Measurements from ENCODE around the gene TTBK2. TPM values are rescaled to one million over a fixed set of nuclear protein-coding genes. Genes with fewer than 3 reads are reported as not detected.
A peak's percentile ranks its signal among the peaks of the same experiment; 100 is the strongest.

The TTBK2 gene
- total and polyA plus RNA-seq, 9 donors, result 5.2 to 28.7 (median 20.2) TPM

- Histone ChIP-seq H3K9me3 (no peaks in the 10 kb centered on the region), H3K4me3 (no peak overlapping the region), H3K4me1 (ENCODE audit: insufficient read depth) (peaks cover 2% of the 10 kb centered on the region), H3K36me3 (no peaks in the 10 kb centered on the region), H3K27ac (no peak overlapping the region), H3K27me3 (no peaks in the 10 kb centered on the region)
- WGBS, 3 donors, result 95 to 97% (median 96%) methylated on average over 2 of the region's 2 CpGs
- TF ChIP-seq CTCF (IDR thresholded peaks at IDR 0.05), result no peak
- TF ChIP-seq EP300 (IDR thresholded peaks at IDR 0.05), result no peak
- no peak for TF ChIP-seq POLR2A (IDR thresholded peaks at IDR 0.05)
- no peak for DNase-seq
- intact Hi-C loops (cut with DNase I), result no loop called here
These were observed 12.4 kb upstream of the TTBK2 start for GRCh38 chr15:42932833-42933515.

DNA sequence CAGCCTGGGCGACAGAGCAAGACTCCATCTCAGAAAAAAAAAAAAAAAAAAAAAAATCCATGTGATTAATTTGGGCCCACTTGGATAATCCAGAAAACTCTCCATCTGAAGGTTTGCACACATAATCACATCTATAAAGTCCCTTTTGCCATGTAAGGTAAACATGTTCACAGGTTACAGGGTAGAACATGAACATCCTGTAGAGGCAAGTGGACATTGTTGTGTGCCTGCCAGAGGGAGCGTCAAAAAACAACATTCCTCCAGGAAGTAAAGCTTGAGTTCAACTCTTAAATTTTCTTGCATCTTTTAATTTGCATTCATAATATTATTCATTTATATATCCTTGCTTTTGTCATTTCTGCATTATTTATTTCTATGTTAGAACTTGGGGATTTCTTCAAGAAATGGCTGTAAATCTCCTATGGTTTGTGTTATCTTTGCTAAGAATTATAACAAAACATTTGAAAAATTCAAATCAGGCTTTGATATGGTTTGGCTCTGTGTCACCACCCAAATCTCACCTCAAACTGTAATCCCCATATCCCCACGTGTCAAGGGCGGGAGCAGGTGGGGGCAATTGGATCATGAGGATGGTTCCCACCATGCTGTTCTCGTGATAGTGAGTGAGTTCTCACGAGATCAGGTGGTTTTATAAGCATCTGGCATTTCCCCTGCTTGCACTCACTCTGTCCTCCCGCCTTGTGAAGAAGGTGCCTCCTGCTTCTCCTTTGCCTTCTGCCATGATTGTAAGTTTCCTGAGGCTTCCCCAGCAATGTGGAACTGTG, 11.3 kb upstream of the TTBK2 start:
- intact Hi-C loops (cut with DNase I), result no loop called here
- Histone ChIP-seq H3K27me3 (no peaks in the 10 kb centered on the region), H3K9me3 (no peaks in the 10 kb centered on the region), H3K36me3 (no peaks in the 10 kb centered on the region), H3K4me3 (no peak overlapping the region), H3K27ac (no peak overlapping the region), H3K4me1 (ENCODE audit: insufficient read depth) (peaks cover 2% of the 10 kb centered on the region)
- TF ChIP-seq POLR2A (IDR thresholded peaks at IDR 0.05) (no peak), EP300 (IDR thresholded peaks at IDR 0.05) (no peak), CTCF (IDR thresholded peaks at IDR 0.05) (no peak)
- no peak for DNase-seq
- WGBS, 3 donors, result 72 to 83% (median 74%) methylated on average over 7 of the region's 7 CpGs

DNA sequence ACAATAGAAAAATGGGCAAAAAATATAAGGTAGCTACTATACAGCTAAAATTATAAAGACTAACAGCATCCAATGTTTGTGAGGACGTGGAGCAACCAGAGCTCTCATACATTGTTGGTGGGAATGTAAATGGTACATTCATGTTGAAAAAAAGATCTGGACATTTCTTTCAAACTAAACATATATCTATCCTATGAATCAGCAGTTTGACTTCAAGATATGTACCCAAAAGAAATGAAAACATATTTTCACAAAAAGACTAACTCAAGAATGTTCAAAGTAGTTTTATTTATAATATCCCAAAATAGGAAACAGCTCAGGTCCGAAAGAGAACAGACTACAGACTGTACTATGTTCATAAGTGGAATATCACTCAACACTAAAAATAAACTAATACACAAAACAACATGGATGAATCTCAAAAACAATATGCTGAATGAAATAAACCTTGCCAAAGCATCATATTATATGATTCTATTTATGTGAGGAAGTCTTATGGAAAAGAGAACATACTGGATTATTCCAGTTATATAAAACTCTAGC, 8.8 kb upstream of the TTBK2 start:
- no peaks in the 10 kb centered on the region for H3K9me3 ChIP-seq
- no peak for DNase-seq
- no peaks in the 10 kb centered on the region for H3K36me3 ChIP-seq
- WGBS, 3 donors, result 43 to 60% (median 51%) methylated on average over 2 of the region's 2 CpGs
- TF ChIP-seq CTCF (IDR thresholded peaks at IDR 0.05), result no peak
- TF ChIP-seq EP300 (IDR thresholded peaks at IDR 0.05), result no peak
- TF ChIP-seq POLR2A (IDR thresholded peaks at IDR 0.05), result no peak
- H3K27me3 ChIP-seq, result no peaks in the 10 kb centered on the region
- H3K27ac ChIP-seq, result no peak overlapping the region
- H3K4me3 ChIP-seq, result no peak overlapping the region
- intact Hi-C loops (cut with DNase I), result loop anchor here in 2 of 4 donors (10.0 kb wide), 2 partner anchors 195 to 225 kb away; partner anchors contain the start of gene CDAN1 (in 2 of the 2)
- peaks cover 2% of the 10 kb centered on the region for H3K4me1 ChIP-seq (ENCODE audit: insufficient read depth)

DNA sequence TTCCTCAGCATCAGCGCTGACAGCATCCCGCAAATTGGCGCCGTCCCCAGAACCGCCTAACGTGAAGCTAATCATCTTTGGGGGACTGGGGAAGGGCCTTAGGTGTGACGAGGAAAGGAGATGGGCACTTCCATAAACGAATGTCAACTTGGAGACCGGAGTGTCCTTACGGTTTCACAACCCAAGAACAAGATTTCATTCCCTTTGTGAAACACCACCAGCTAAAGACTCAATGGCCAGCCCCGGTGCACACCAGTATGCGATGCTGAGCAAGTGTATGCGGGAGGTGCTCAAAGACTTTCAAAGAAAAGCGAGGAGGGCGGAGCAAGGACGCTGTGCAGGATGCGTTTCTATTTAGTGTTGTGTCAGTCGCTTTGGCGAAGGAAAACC, 759 bp upstream of the TTBK2 start:
- WGBS, 3 donors, result 0 to 1% (median 1%) methylated on average over 19 of the region's 19 CpGs
- peak overlapping the region; percentile 95 for H3K4me3 ChIP-seq

More for the DNA sequence above, 759 bp upstream of the TTBK2 start:
- no peaks in the 10 kb centered on the region for H3K9me3 ChIP-seq
- TF ChIP-seq EP300 (IDR thresholded peaks at IDR 0.05) (no peak), CTCF (IDR thresholded peaks at IDR 0.05) (no peak), POLR2A (IDR thresholded peaks at IDR 0.05) (peak; percentile 27)
- H3K27me3 ChIP-seq, result no peaks in the 10 kb centered on the region
- peak in 4 of 5 donors; percentile 50 to 65 (median 64) for DNase-seq
- intact Hi-C loops (cut with DNase I), result loop anchor here in 2 of 4 donors (10.0 kb wide), 2 partner anchors 187 to 217 kb away; partner anchors contain the start of gene CDAN1 (in 2 of the 2)
- no peaks in the 10 kb centered on the region for H3K36me3 ChIP-seq
- H3K4me1 ChIP-seq (ENCODE audit: insufficient read depth), result no peaks in the 10 kb centered on the region
- peak overlapping the region; percentile 46 to 60 for H3K27ac ChIP-seq
